Measurements from ENCODE around the gene FOXF2. TPM values are rescaled to one million over a fixed set of nuclear protein-coding genes. Genes with fewer than 3 reads are reported as not detected.
A peak's percentile ranks its signal among the peaks of the same experiment; 100 is the strongest.

The FOXF2 gene
- total RNA-seq, 2 donors from 2014 or later, result 0.55 TPM; not detected in 1

DNA sequence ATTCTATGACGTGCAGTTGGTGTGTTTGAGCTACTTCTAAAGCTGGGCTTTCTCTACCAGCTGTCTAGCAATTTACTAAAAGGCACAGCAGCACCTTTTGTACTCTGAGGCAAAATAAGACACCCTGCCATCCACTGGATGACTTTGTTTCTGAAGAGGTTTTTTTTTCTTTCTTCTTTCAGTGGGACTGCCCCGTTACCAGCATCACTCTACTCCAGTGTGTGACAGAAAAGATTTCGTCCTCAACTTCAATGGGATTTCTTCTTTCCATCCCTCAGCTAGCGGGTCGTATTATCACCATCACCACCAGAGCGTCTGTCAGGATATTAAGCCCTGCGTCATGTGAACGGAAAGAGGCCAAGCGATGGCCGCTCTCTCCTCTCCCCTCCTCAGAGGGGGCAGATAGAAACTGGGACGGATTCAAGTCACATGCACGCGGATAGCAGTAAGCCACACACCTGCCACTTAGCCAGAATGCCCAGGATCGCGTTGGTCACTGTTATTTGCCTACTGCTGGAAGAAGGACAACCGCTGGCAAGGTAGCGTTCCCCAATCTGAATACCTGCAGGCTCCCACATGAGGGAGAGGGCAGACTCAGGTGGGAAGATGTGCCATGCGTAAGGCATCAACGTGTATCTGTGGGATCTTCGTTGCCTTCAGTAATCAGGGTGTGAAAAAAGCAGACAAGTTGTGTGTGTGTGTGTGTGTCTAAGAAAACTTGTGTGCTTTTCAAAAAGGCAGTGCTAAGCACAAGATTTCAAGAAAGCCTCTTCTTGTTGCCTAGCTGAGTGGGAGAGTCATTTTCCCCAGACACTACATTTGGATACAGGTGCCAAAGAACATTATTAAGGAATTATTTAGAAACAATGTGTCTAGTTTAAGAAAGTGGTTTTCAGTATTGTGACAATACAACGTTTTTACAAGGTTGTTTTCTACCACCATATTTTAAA is 5.4 kb downstream of the FOXF2 start:
- Histone ChIP-seq H3K9me3 (no peaks in the 10 kb centered on the region), H3K27ac (no peak overlapping the region), H3K4me1 (peaks cover 0 to 28% of the 10 kb centered on the region in 2 donors), H3K36me3 (no peaks in the 10 kb centered on the region), H3K4me3 (no peak overlapping the region), H3K27me3 (peaks cover 40 to 51% of the 10 kb centered on the region in 2 donors)
- no peak for DNase-seq (ENCODE audit: low spot score)
- TF ChIP-seq, protein P1, sequence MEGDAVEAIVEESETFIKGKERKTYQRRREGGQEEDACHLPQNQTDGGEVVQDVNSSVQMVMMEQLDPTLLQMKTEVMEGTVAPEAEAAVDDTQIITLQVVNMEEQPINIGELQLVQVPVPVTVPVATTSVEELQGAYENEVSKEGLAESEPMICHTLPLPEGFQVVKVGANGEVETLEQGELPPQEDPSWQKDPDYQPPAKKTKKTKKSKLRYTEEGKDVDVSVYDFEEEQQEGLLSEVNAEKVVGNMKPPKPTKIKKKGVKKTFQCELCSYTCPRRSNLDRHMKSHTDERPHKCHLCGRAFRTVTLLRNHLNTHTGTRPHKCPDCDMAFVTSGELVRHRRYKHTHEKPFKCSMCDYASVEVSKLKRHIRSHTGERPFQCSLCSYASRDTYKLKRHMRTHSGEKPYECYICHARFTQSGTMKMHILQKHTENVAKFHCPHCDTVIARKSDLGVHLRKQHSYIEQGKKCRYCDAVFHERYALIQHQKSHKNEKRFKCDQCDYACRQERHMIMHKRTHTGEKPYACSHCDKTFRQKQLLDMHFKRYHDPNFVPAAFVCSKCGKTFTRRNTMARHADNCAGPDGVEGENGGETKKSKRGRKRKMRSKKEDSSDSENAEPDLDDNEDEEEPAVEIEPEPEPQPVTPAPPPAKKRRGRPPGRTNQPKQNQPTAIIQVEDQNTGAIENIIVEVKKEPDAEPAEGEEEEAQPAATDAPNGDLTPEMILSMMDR (IDR thresholded peaks at IDR 0.05), result no peak

DNA sequence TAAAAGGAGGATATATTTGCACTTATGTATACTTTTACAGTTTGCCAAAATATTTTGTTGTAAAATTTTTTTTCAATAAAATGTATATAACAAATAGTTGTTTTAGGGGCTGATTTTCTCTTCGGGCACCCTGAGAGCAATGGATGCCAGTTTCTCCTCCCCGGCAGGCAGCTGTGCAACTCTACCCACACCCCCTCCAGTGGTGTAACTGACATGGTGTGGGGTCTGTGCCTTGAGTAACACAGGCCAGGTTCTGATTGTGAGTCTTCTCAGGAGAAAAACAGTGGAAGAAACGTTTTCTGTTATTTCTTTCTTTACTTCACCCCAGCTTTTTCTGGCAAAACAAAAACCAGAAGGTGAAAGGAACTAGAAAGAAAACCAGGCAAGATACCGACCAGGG is 6.1 kb downstream of the FOXF2 start:
- Histone ChIP-seq H3K27ac (no peak overlapping the region), H3K4me1 (peaks cover 0 to 23% of the 10 kb centered on the region in 2 donors), H3K36me3 (no peaks in the 10 kb centered on the region), H3K4me3 (no peak overlapping the region), H3K9me3 (no peaks in the 10 kb centered on the region), H3K27me3 (peaks cover 40 to 46% of the 10 kb centered on the region in 2 donors)
- no peak for DNase-seq (ENCODE audit: low spot score)
- TF ChIP-seq, protein P1 (IDR thresholded peaks at IDR 0.05), result no peak

DNA sequence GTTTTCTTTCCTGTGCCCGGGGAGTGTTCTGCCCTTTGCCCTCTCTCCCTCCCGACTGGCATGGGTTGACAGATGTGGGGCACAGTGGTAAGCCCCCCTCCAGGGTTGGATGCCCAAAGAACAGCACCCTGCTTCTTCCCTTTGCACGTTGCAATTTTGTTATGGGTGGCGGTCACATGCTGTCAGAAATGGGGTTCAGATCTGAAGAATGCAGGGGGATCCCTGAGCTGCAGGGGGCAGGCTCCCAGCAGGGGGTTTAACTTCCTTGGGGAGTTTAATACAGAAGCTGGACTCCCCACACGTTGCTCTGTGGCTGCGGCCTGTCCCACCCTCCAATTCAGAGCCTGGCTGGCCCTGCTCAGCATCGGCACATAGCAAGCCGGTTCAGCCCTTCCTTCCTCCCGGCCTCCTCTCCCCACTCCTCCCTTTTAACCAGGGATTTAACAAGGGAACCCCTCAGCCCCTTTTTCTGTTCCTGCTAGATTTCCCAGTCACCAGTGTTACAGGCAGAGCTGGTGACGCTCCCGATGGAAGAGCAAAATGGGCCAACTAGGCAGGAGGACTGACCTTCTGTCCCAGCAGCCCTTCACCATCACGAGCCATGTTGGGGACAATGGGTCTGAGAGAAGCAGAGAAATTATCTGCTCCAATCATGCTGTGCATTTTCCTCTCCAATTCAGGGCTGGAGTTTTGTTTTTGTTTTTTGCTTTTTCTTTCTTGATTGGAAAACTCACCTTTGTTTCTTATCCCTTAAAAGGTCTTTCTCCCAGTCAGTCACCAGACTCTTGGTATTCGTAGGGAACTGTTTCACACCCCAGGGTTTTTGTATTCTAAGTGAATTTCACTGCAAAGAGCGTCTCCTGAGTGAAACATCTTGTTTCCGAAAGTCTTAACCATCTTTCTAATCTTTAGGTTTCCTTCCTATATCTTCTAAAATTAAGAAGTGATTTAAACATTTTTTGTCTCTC is 6.8 kb downstream of the FOXF2 start:
- TF ChIP-seq, protein P1 (IDR thresholded peaks at IDR 0.05), result no peak
- H3K9me3 ChIP-seq, result no peaks in the 10 kb centered on the region
- no peak overlapping the region for H3K27ac ChIP-seq
- peaks cover 0 to 17% of the 10 kb centered on the region in 2 donors for H3K4me1 ChIP-seq
- no peaks in the 10 kb centered on the region for H3K36me3 ChIP-seq
- H3K27me3 ChIP-seq, result peaks cover 35 to 38% of the 10 kb centered on the region in 2 donors
- DNase-seq (ENCODE audit: low spot score), result no peak
- H3K4me3 ChIP-seq, result no peak overlapping the region

DNA sequence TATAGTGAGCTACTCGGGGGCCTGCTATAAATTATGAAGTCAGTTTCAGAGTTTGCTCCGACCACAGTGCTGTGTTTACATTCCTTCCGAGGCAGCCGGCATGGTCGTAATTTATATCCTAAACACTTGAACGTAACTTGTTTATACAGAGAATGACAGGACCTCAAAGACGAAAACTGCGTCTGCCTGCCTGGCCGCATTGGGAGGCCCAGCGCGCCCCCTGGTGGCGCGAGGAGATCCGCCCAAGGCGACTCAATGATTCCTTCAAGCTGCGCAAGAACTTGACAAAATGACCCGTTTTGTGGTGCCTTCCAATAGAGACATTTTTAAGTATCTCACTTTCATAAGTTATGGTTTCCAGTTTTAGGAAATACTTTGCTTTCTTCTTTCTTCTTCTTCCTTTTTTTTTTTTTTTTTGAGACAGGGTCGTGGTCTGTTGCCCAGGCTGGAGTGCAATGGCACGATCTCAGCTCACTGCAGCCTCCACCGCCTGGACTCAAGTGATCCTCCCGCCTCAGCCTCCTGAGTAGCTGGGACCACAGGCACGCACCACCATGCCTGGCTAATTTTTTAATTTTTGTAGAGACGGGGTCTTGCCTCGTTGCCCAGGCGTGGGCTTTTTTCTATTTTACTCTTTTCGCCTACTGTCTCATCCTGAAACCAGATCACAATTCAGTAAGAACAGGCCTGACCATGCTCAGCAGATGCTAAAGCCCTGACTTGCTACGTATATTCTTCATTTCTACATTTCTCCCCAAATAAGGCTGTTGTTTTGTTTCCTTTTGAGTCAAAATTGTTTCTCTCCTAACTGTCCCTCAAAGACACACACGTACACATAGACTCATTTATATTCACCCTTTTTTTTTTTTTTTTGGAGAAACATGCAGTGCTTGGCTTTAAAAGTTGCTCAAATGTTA is 7.8 kb downstream of the FOXF2 start:
- TF ChIP-seq, protein P1 (IDR thresholded peaks at IDR 0.05), result peak; percentile 85 to 92
- DNase-seq (ENCODE audit: low spot score), result peak; percentile 73
- Histone ChIP-seq H3K27me3 (peaks cover 26 to 38% of the 10 kb centered on the region in 2 donors), H3K4me3 (no peak overlapping the region), H3K36me3 (no peaks in the 10 kb centered on the region), H3K4me1 (peaks cover 0 to 17% of the 10 kb centered on the region in 2 donors), H3K27ac (no peak overlapping the region), H3K9me3 (no peaks in the 10 kb centered on the region)
